ENCODE data around the gene SYNE1. TPM values are rescaled to one million over a fixed set of nuclear protein-coding genes. Genes with fewer than 3 reads are reported as not detected.
A peak's percentile ranks its signal among the peaks of the same experiment; 100 is the strongest.

SYNE1 gene
- total RNA-seq, 4 donors from 2014 or later: 29.1 to 51.5 (median 45.6) TPM

GRCh38 chr6:152173957-152174356 is 463.2 kb downstream of the SYNE1 start:
- intact Hi-C loops (cut with DNase I; ENCODE audit: low total_unique reads): loop anchor here (5.0 kb wide), 1 partner anchor 367 kb away; the partner anchor contains the start of gene ESR1
- ATAC-seq: no peak

GRCh38 chr6:152173321-152173720 is 463.8 kb downstream of the SYNE1 start:
- H3K36me3 ChIP-seq: no peaks in the 10 kb centered on the region
- H3K4me3 ChIP-seq: no peak overlapping the region
- in situ Hi-C loops (cut with MboI; ENCODE audit: low sequenced_read_pairs in 4 of 4) (no loop called here), intact Hi-C loops (cut with DNase I; ENCODE audit: low total_unique reads) (loop anchor here (5.0 kb wide), 1 partner anchor 366 kb away; the partner anchor contains the start of gene ESR1)
- peak overlapping the region; percentile 88 to 95 (median 92) for H3K27ac ChIP-seq
- TF ChIP-seq POLR2A (IDR thresholded peaks at IDR 0.05): no peak
- TF ChIP-seq CTCF (IDR thresholded peaks at IDR 0.05 in 4 of 5, conservative IDR thresholded peaks at IDR 0.05 in 1 of 5): no peak
- ATAC-seq: peak; percentile 89 to 92
- peaks cover 34 to 41% of the 10 kb centered on the region in 2 donors for H3K4me1 ChIP-seq
- no peaks in the 10 kb centered on the region for H3K9me3 ChIP-seq
- H3K27me3 ChIP-seq: no peaks in the 10 kb centered on the region
- peak; percentile 37 to 56 for DNase-seq

More at GRCh38 chr6:152173957-152174356, 463.2 kb downstream of the SYNE1 start:
- in situ Hi-C loops (cut with MboI; ENCODE audit: low sequenced_read_pairs in 4 of 4): no loop called here
- Histone ChIP-seq H3K27ac (peak overlapping the region; percentile 88 to 95 (median 92)), H3K4me3 (no peak overlapping the region), H3K27me3 (no peaks in the 10 kb centered on the region), H3K9me3 (no peaks in the 10 kb centered on the region), H3K4me1 (peaks cover 34 to 35% of the 10 kb centered on the region in 2 donors), H3K36me3 (no peaks in the 10 kb centered on the region)
- DNase-seq: no peak
- TF ChIP-seq CTCF (IDR thresholded peaks at IDR 0.05 in 4 of 5, conservative IDR thresholded peaks at IDR 0.05 in 1 of 5) (no peak), POLR2A (IDR thresholded peaks at IDR 0.05) (no peak)

GRCh38 chr6:152170702-152171667 is 466.2 kb downstream of the SYNE1 start:
- Histone ChIP-seq H3K9me3 (no peaks in the 10 kb centered on the region), H3K27ac (peak overlapping the region; percentile 88 to 95 (median 92)), H3K4me1 (peaks cover 40 to 56% of the 10 kb centered on the region in 2 donors), H3K4me3 (no peak overlapping the region), H3K27me3 (no peaks in the 10 kb centered on the region), H3K36me3 (no peaks in the 10 kb centered on the region)
- ATAC-seq: no peak
- no peak for TF ChIP-seq CTCF (IDR thresholded peaks at IDR 0.05 in 4 of 5, conservative IDR thresholded peaks at IDR 0.05 in 1 of 5)
- TF ChIP-seq POLR2A (IDR thresholded peaks at IDR 0.05): no peak
- intact Hi-C loops (cut with DNase I; ENCODE audit: low total_unique reads): loop anchor here (5.0 kb wide), 1 partner anchor 364 kb away; the partner anchor contains the start of gene ESR1
- DNase-seq: no peak
- in situ Hi-C loops (cut with MboI; ENCODE audit: low sequenced_read_pairs in 4 of 4): no loop called here

GRCh38 chr6:152170313-152170701 is 466.9 kb downstream of the SYNE1 start:
- intact Hi-C loops (cut with DNase I; ENCODE audit: low total_unique reads): loop anchor here (5.0 kb wide), 1 partner anchor 363 kb away; the partner anchor contains the start of gene ESR1
- DNase-seq: no peak
- H3K27me3 ChIP-seq: no peaks in the 10 kb centered on the region
- in situ Hi-C loops (cut with MboI; ENCODE audit: low sequenced_read_pairs in 4 of 4): no loop called here
- no peaks in the 10 kb centered on the region for H3K9me3 ChIP-seq
- no peaks in the 10 kb centered on the region for H3K36me3 ChIP-seq
- TF ChIP-seq CTCF (IDR thresholded peaks at IDR 0.05 in 4 of 5, conservative IDR thresholded peaks at IDR 0.05 in 1 of 5) (no peak), POLR2A (IDR thresholded peaks at IDR 0.05) (no peak)
- peak overlapping the region; percentile 88 to 95 (median 92) for H3K27ac ChIP-seq
- peaks cover 40 to 61% of the 10 kb centered on the region in 2 donors for H3K4me1 ChIP-seq
- no peak for ATAC-seq
- H3K4me3 ChIP-seq: no peak overlapping the region
